Mesendoderm (in vitro differentiated cells): ENCODE measurements around the gene PRPF40A.

Experiments used
- DNase-seq: peaks from one replicate; pipeline ENCODE4 v3.0.0; 2013
- H2AK5ac ChIP-seq: 2 replicates; pipeline ENCODE4 v1.6.1; 2013; ENCODE audit warnings: low read length, inconsistent platforms
- H2BK120ac ChIP-seq: 2 replicates; pipeline ENCODE4 v1.6.1; 2013; ENCODE audit warnings: low read depth, mild to moderate bottlenecking, low read length, moderate library complexity, mixed read lengths
- H2BK15ac ChIP-seq: replicated peaks from 2 replicates; pipeline ENCODE4 v1.6.1; 2013; ENCODE audit warnings: low read depth, mild to moderate bottlenecking, moderate library complexity
- H2BK5ac ChIP-seq: 2 replicates; pipeline ENCODE4 v1.6.1; 2013; ENCODE audit warnings: low read length, inconsistent platforms
- H3K18ac ChIP-seq: 2 replicates; pipeline ENCODE4 v1.6.1; 2013; ENCODE audit warnings: mild to moderate bottlenecking, low read length, mixed read lengths
- H3K23ac ChIP-seq: one replicate; pipeline ENCODE4 v1.6.1; 2013; ENCODE audit warnings: low read length
- H3K27ac ChIP-seq: 2 replicates; pipeline ENCODE4 v1.5.1; 2013; ENCODE audit warnings: low read depth, mild to moderate bottlenecking, inconsistent platforms, low read length, moderate library complexity
- H3K27me3 ChIP-seq: 2 replicates; pipeline ENCODE4 v1.6.1; 2013; ENCODE audit warnings: low read length, control low read depth, mild to moderate bottlenecking, inconsistent platforms; ENCODE audit not compliant: insufficient read depth, poor library complexity
- H3K36me3 ChIP-seq: 2 replicates; pipeline ENCODE4 v1.6.1; 2013; ENCODE audit warnings: low read length, inconsistent platforms; ENCODE audit not compliant: control insufficient read depth, insufficient read depth
- H3K4ac ChIP-seq: one replicate; pipeline ENCODE4 v1.6.1; 2013; ENCODE audit warnings: low read depth, mild to moderate bottlenecking, low read length, moderate library complexity
- H3K4me1 ChIP-seq: 2 replicates; pipeline ENCODE4 v1.6.1; 2013; ENCODE audit warnings: low read depth, low read length, inconsistent platforms; ENCODE audit not compliant: control insufficient read depth
- H3K4me2 ChIP-seq: 2 replicates; pipeline ENCODE4 v1.6.1; 2013; ENCODE audit warnings: low read length
- H3K4me3 ChIP-seq: 2 replicates; pipeline ENCODE4 v1.5.1; 2013; ENCODE audit warnings: mild to moderate bottlenecking, low read length
- H3K56ac ChIP-seq: one replicate; pipeline ENCODE4 v1.6.1; 2013; ENCODE audit warnings: low read length
- H3K79me1 ChIP-seq: 2 replicates; pipeline ENCODE4 v1.6.1; 2013; ENCODE audit warnings: low read length, inconsistent platforms
- H3K79me2 ChIP-seq: 2 replicates; pipeline ENCODE4 v1.6.1; 2013; ENCODE audit warnings: mild to moderate bottlenecking, low read length; ENCODE audit not compliant: control insufficient read depth, insufficient read depth
- H3K9ac ChIP-seq: 2 replicates; pipeline ENCODE4 v1.6.1; 2013; ENCODE audit warnings: low read length, inconsistent platforms
- H4K5ac ChIP-seq: one replicate; pipeline ENCODE4 v1.6.1; 2013; ENCODE audit warnings: low read length
- H4K8ac ChIP-seq: one replicate; pipeline ENCODE4 v1.6.1; 2013; ENCODE audit warnings: low read depth, mild to moderate bottlenecking, control low read depth, low read length, moderate library complexity
- WGBS: extraction: QIAGEN DNeasy Blood & Tissue Kit; methylation state at CpG from one replicate; pipeline ENCODE4 v1.1.7; 2013; ENCODE audit warnings: low lambda C conversion rate, missing lambda C conversion rate; ENCODE audit not compliant: insufficient coverage; ENCODE audit errors: extremely low coverage; 5-methylcytosine and 5-hydroxymethylcytosine counted together

Gene PRPF40A

DNA sequence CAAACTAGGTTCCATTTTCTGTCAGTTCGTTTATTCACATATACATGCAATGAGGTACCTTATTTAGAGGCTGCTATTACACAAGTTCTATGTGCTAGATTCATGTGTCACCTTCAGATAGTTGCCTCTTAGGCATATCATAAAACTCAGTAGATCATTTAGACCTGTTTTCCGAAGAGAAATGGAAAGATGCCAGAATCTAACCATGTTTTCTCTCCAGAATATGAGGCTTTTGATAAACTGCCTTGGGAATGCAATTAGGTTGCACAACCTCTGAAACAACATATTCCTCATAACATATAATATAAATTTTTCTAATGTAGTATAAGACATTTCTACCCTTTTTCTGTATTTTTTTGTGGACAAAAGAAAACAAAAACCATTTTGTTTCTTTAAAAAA is 108.1 kb downstream of the PRPF40A start:
- no peaks in the 10 kb centered on the region for H3K79me1 ChIP-seq
- no peak overlapping the region for H3K4ac ChIP-seq
- H2BK15ac ChIP-seq, result no peak overlapping the region
- no peaks in the 10 kb centered on the region for H3K79me2 ChIP-seq
- WGBS, result no CpG with 5 or more reads among the region's 2 CpGs
- no peak overlapping the region for H2AK5ac ChIP-seq
- no peak overlapping the region for H2BK120ac ChIP-seq
- H3K4me2 ChIP-seq, result no peak overlapping the region
- DNase-seq, result no peak
- H3K9ac ChIP-seq, result no peak overlapping the region
- H3K4me1 ChIP-seq, result no peaks in the 10 kb centered on the region
- H3K18ac ChIP-seq, result no peak overlapping the region
- H4K5ac ChIP-seq, result no peak overlapping the region
- H3K56ac ChIP-seq, result no peak overlapping the region
- H3K23ac ChIP-seq, result no peak overlapping the region
- no peaks in the 10 kb centered on the region for H3K27me3 ChIP-seq
- H3K36me3 ChIP-seq, result no peaks in the 10 kb centered on the region
- H4K8ac ChIP-seq, result no peak overlapping the region
- no peak overlapping the region for H3K4me3 ChIP-seq
- H2BK5ac ChIP-seq, result no peak overlapping the region
- no peak overlapping the region for H3K27ac ChIP-seq

DNA sequence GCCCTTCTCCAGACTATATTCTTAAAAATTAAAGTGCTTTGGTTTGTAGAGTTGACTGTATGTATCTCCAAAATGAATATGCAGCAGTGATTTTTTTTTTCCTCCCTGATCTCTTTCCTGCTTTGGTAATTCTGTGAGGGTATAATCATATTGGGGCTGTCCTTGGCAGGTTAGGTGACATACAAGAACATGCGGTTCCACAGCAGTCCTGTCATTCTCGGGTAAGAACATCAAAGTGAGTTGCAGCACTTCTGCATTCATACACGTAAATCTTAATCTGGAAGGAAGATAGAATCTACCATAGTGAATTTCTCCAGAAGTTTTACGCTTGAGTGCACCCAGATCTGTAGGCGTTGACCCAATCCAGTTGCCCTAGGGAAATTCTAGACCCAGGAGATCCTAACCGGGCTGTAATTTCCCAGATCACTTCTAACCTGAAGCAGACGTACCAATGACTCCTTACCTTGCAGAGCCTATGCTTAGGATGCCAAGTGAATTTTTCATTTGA is 109.4 kb downstream of the PRPF40A start:
- H3K36me3 ChIP-seq, result no peaks in the 10 kb centered on the region
- no peak for DNase-seq
- H3K9ac ChIP-seq, result no peak overlapping the region
- no peak overlapping the region for H2AK5ac ChIP-seq
- no peaks in the 10 kb centered on the region for H3K4me1 ChIP-seq
- no peaks in the 10 kb centered on the region for H3K27me3 ChIP-seq
- no peak overlapping the region for H3K56ac ChIP-seq
- H2BK15ac ChIP-seq, result no peak overlapping the region
- no peak overlapping the region for H3K23ac ChIP-seq
- no peak overlapping the region for H3K4me3 ChIP-seq
- H3K79me2 ChIP-seq, result no peaks in the 10 kb centered on the region
- WGBS, result no CpG with 5 or more reads among the region's 7 CpGs
- no peak overlapping the region for H3K27ac ChIP-seq
- no peak overlapping the region for H3K4me2 ChIP-seq
- H4K8ac ChIP-seq, result no peak overlapping the region
- H4K5ac ChIP-seq, result no peak overlapping the region
- H3K18ac ChIP-seq, result no peak overlapping the region
- no peak overlapping the region for H2BK5ac ChIP-seq
- no peak overlapping the region for H3K4ac ChIP-seq
- H3K79me1 ChIP-seq, result no peaks in the 10 kb centered on the region
- H2BK120ac ChIP-seq, result no peak overlapping the region

DNA sequence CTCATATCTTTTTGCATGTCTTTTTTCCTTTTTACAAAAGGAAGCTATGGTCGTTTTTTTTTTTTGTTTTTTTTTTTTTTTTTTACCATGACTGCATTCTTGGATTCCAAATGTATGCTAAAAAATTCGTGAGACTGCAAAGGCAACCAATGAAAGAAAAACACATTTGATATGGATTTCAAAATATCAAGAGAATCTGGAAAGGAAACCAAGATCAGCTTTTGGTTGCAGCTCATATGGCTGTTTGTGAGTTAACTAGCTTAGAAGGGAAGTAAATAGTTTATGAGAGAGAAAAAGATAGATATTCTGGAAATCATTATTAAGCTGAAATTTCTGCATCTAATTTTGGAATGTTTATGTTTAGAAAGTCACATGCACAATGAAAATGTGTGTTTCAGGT is 110.3 kb downstream of the PRPF40A start:
- no peak overlapping the region for H3K9ac ChIP-seq
- no peak overlapping the region for H3K4me2 ChIP-seq
- H3K27ac ChIP-seq, result no peak overlapping the region
- no peak overlapping the region for H3K4ac ChIP-seq
- H3K79me1 ChIP-seq, result no peaks in the 10 kb centered on the region
- no peak overlapping the region for H3K23ac ChIP-seq
- H3K4me1 ChIP-seq, result no peaks in the 10 kb centered on the region
- H3K79me2 ChIP-seq, result no peaks in the 10 kb centered on the region
- H2BK120ac ChIP-seq, result no peak overlapping the region
- H2BK5ac ChIP-seq, result no peak overlapping the region
- no peak overlapping the region for H4K8ac ChIP-seq
- no peaks in the 10 kb centered on the region for H3K36me3 ChIP-seq
- DNase-seq, result no peak
- no peak overlapping the region for H3K18ac ChIP-seq
- no peak overlapping the region for H3K4me3 ChIP-seq
- H2BK15ac ChIP-seq, result no peak overlapping the region
- no peaks in the 10 kb centered on the region for H3K27me3 ChIP-seq
- H2AK5ac ChIP-seq, result no peak overlapping the region
- no CpG with 5 or more reads among the region's 2 CpGs for WGBS
- no peak overlapping the region for H3K56ac ChIP-seq
- no peak overlapping the region for H4K5ac ChIP-seq

DNA sequence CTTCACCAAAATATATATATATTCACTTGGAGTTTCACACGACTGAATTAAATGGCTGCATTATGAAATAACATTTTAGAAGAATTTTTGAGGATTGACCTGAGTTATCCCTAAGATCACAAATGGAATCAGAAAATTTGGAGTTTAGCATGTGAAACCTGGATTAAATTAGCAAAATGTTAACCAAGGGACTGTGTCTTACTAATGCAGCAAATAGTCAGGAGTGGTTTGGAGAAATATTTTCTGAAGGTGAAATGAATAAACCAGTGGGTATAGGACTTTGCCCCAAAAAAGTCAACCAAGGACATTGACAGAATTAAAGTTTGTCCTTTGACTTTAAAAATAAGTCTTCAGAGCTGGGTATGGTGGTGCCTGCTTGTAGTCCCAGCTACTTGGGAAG is 111.2 kb downstream of the PRPF40A start:
- no peaks in the 10 kb centered on the region for H3K79me1 ChIP-seq
- H2AK5ac ChIP-seq, result no peak overlapping the region
- H3K23ac ChIP-seq, result no peak overlapping the region
- no peak overlapping the region for H3K9ac ChIP-seq
- WGBS, result no CpG with 5 or more reads among the region's 1 CpG
- no peak for DNase-seq
- H4K8ac ChIP-seq, result no peak overlapping the region
- H3K27me3 ChIP-seq, result no peaks in the 10 kb centered on the region
- no peak overlapping the region for H4K5ac ChIP-seq
- H3K18ac ChIP-seq, result no peak overlapping the region
- H3K79me2 ChIP-seq, result no peaks in the 10 kb centered on the region
- H3K4me1 ChIP-seq, result no peaks in the 10 kb centered on the region
- no peak overlapping the region for H3K4ac ChIP-seq
- no peak overlapping the region for H2BK5ac ChIP-seq
- H3K4me2 ChIP-seq, result no peak overlapping the region
- no peak overlapping the region for H3K27ac ChIP-seq
- H3K36me3 ChIP-seq, result no peaks in the 10 kb centered on the region
- no peak overlapping the region for H3K4me3 ChIP-seq
- no peak overlapping the region for H2BK120ac ChIP-seq
- no peak overlapping the region for H2BK15ac ChIP-seq
- H3K56ac ChIP-seq, result no peak overlapping the region

DNA sequence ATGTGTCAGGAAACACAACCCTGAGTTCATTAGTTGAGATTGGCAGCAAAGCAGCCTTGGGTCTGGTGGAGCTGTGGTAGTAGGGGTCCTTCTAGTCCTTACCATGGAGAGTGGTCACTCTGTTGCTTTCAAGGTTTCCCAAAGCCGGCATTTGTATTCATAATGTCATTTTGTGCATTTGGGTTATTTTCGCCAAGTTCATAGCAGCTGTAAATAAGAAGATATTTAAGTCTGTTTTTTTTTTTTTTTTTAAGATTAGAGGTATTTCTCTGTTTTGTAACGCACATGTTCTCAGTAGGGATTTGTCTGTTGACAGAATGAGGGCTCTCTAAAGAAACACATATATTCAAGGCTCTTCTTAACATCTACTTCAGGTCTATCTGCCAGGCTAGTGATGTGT is 114.1 kb downstream of the PRPF40A start:
- Histone ChIP-seq H3K27ac (no peak overlapping the region), H2AK5ac (no peak overlapping the region), H3K79me1 (no peaks in the 10 kb centered on the region), H3K9ac (no peak overlapping the region), H3K23ac (no peak overlapping the region), H3K79me2 (no peaks in the 10 kb centered on the region), H3K4me1 (no peaks in the 10 kb centered on the region), H2BK5ac (no peak overlapping the region), H3K4me3 (no peak overlapping the region), H4K5ac (no peak overlapping the region), H2BK120ac (no peak overlapping the region), H3K4ac (no peak overlapping the region), H3K56ac (no peak overlapping the region), H3K27me3 (no peaks in the 10 kb centered on the region), H3K36me3 (no peaks in the 10 kb centered on the region), H3K4me2 (no peak overlapping the region), H2BK15ac (no peak overlapping the region), H3K18ac (no peak overlapping the region), H4K8ac (no peak overlapping the region)
- WGBS, result no CpG with 5 or more reads among the region's 3 CpGs
- peak; percentile 28 for DNase-seq

DNA sequence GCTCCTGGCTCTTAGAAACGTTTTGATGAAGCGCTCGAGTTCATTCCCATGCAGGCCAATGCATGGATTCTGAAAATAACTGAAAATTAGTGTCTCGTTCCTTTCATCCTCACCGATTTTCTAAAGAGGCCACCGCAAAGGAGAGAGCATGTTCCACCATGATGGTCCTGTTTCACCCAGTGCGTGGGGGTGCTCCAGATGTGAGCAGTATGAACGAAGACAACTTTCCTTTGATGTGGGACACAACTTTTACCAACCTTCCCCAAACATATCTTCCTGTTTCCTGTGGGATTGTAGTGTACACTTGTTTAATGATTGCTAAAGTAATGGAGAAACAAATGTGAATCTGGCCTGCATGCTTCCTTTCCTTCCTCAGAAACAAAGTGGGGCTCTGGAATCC is 114.5 kb downstream of the PRPF40A start:
- H2BK120ac ChIP-seq, result no peak overlapping the region
- H3K79me1 ChIP-seq, result no peaks in the 10 kb centered on the region
- no peak overlapping the region for H2BK15ac ChIP-seq
- no peak overlapping the region for H2BK5ac ChIP-seq
- H3K4me3 ChIP-seq, result no peak overlapping the region
- no peak for DNase-seq
- H3K27ac ChIP-seq, result no peak overlapping the region
- no peak overlapping the region for H4K8ac ChIP-seq
- no peak overlapping the region for H3K56ac ChIP-seq
- WGBS, result no CpG with 5 or more reads among the region's 8 CpGs
- H3K4ac ChIP-seq, result no peak overlapping the region
- no peaks in the 10 kb centered on the region for H3K36me3 ChIP-seq
- H2AK5ac ChIP-seq, result no peak overlapping the region
- H3K18ac ChIP-seq, result no peak overlapping the region
- no peak overlapping the region for H3K23ac ChIP-seq
- no peak overlapping the region for H3K4me2 ChIP-seq
- no peak overlapping the region for H3K9ac ChIP-seq
- H3K27me3 ChIP-seq, result no peaks in the 10 kb centered on the region
- no peaks in the 10 kb centered on the region for H3K4me1 ChIP-seq
- H4K5ac ChIP-seq, result no peak overlapping the region
- H3K79me2 ChIP-seq, result no peaks in the 10 kb centered on the region
